A549 (cell line): ENCODE measurements around the gene POLK. TPM values are rescaled to one million over a fixed set of nuclear protein-coding genes. Genes with fewer than 3 reads are reported as not detected.

ENCODE experiments used
- ATAC-seq, 2 experiments: fragments of 200-7000 bp in 1 of 2; fragments of >200 bp in 1 of 2; cut with Nextera tagmentation in 1 of 2; cut with Tn5 transposase in 1 of 2; 3 replicates each; pipeline versions ENCODE4 v1.8.0 to v1.9.1; 2018 to 2020; ENCODE audit warnings: mild to moderate bottlenecking in 1 of 2, moderate library complexity in 1 of 2
- CTCF ChIA-PET: fragments of 300-600 bp; sonication (Branson Sonifier 250); formaldehyde crosslinking; extraction: SDS; loops from one replicate; lab custom pipeline; 2021; ENCODE audit warnings: antibody characterized with exemption, inconsistent platforms; lab: Yijun Ruan, JAX
- POLR2A ChIA-PET: fragments of 350-600 bp; formaldehyde crosslinking; extraction: SDS; loops from one replicate; lab custom pipeline; 2021; ENCODE audit warnings: antibody characterized with exemption, inconsistent platforms; lab: Yijun Ruan, JAX
- DNase-seq, 2 experiments: peaks; one replicate each; pipeline versions ENCODE4 v3.0.0 to v3.0.0-alpha.2; 2011 to 2016; ENCODE audit warnings: low read depth in 1 of 2, low spot score in 1 of 2
- FAIRE-seq: peaks from 2 replicates; lab custom pipeline; 2011; peaks lifted over from hg19 to GRCh38; lab: Jason Lieb, UNC
- H3K27ac ChIP-seq, 2 experiments: fragments of >200 bp; sonication (Bioruptor Twin); formaldehyde crosslinking; 3 replicates each; pipeline ENCODE4 v1.5.1; 2016 to 2017
- H3K4me1 ChIP-seq: fragments of >200 bp; sonication (Bioruptor Twin); formaldehyde crosslinking; 3 replicates; pipeline ENCODE4 v1.6.1; 2016
- H3K4me2 ChIP-seq: fragments of >200 bp; sonication (Bioruptor Twin); formaldehyde crosslinking; 3 replicates; pipeline ENCODE4 v1.6.1; 2016
- H3K4me3 ChIP-seq: fragments of >200 bp; sonication (Bioruptor Twin); formaldehyde crosslinking; 3 replicates; pipeline ENCODE4 v1.5.1; 2016
- H3K9me3 ChIP-seq: fragments of >200 bp; sonication (Bioruptor Twin); formaldehyde crosslinking; 3 replicates; pipeline ENCODE4 v1.6.1; 2016
- BCL3 ChIP-seq: fragments of >200 bp; sonication (Bioruptor Twin); formaldehyde crosslinking; IDR thresholded peaks from 3 replicates; pipeline ENCODE4 v1.6.1; 2016
- CBX2 ChIP-seq: fragments of 200-600 bp; sonication (generic); IDR thresholded peaks from 2 replicates; pipeline ENCODE4 v1.6.1; 2016; ENCODE audit warnings: low read depth, mild to moderate bottlenecking, borderline replicate concordance
- CBX8 ChIP-seq: fragments of 200-600 bp; sonication (generic); IDR thresholded peaks from 2 replicates; pipeline ENCODE4 v1.6.1; 2016
- CEBPB ChIP-seq, 2 experiments: fragments of >200 bp in 1 of 2; sonication (Bioruptor Twin) in 1 of 2; formaldehyde crosslinking in 1 of 2; IDR thresholded peaks; 2 replicates each; pipeline ENCODE4 v1.6.1; 2012 to 2016
- E2F6 ChIP-seq: IDR thresholded peaks from 2 replicates; pipeline ENCODE4 v1.6.1; 2012; ENCODE audit warnings: low read depth, borderline replicate concordance
- EHF ChIP-seq: fragments of 250-450 bp; sonication (Bioruptor Pico); IDR thresholded peaks from 2 replicates; pipeline ENCODE4 v1.5.0; 2020; ENCODE audit warnings: mild to moderate bottlenecking
- EHMT2 ChIP-seq: fragments of 200-600 bp; sonication (generic); IDR thresholded peaks from 2 replicates; pipeline ENCODE4 v1.6.1; 2016; ENCODE audit warnings: antibody characterized with exemption, low read depth, mild to moderate bottlenecking, moderate library complexity
- FOSB ChIP-seq: fragments of 250-450 bp; sonication (Bioruptor Pico); IDR thresholded peaks from 2 replicates; pipeline ENCODE4 v1.5.0; 2020; ENCODE audit warnings: mild to moderate bottlenecking, moderate library complexity
- FOSL2 ChIP-seq, 2 experiments: fragments of 450-650 bp in 1 of 2; fragments of >200 bp in 1 of 2; sonication (Bioruptor Twin) in 1 of 2; formaldehyde crosslinking; IDR thresholded peaks; 2 replicates each; pipeline versions ENCODE4 v1.5.0 to v1.6.1; 2016 to 2020; ENCODE audit warnings: mild to moderate bottlenecking in 1 of 2, moderate library complexity in 1 of 2
- HDAC2 ChIP-seq: fragments of 200-600 bp; sonication (generic); IDR thresholded peaks from 2 replicates; pipeline ENCODE4 v1.6.1; 2016
- JUNB ChIP-seq: fragments of >200 bp; sonication (Bioruptor Twin); formaldehyde crosslinking; IDR thresholded peaks from 2 replicates; pipeline ENCODE4 v1.6.1; 2016
- KDM5A ChIP-seq: fragments of 200-600 bp; sonication (generic); IDR thresholded peaks from 2 replicates; pipeline ENCODE4 v1.6.1; 2016; ENCODE audit warnings: antibody characterized with exemption, mild to moderate bottlenecking
- MAX ChIP-seq: IDR thresholded peaks from 2 replicates; pipeline ENCODE4 v1.6.1; 2012
- NFE2L2 ChIP-seq: fragments of 150-350 bp; conservative IDR thresholded peaks from 2 replicates; pipeline ENCODE4 v1.6.1; 2014; ENCODE audit warnings: low read length
- NR3C1 ChIP-seq: fragments of >200 bp; sonication (Bioruptor Twin); formaldehyde crosslinking; IDR thresholded peaks from 3 replicates; pipeline ENCODE4 v1.6.1; 2017
- PBX3 ChIP-seq: IDR thresholded peaks from 2 replicates; pipeline ENCODE4 v1.6.1; 2012
- PHF8 ChIP-seq: fragments of 200-600 bp; sonication (generic); IDR thresholded peaks from 2 replicates; pipeline ENCODE4 v1.6.1; 2016; ENCODE audit warnings: low read depth, mild to moderate bottlenecking, antibody characterized with exemption, moderate library complexity, borderline replicate concordance
- TP53 ChIP-seq: fragments of 250-450 bp; sonication (Bioruptor Pico); IDR thresholded peaks from 2 replicates; pipeline ENCODE4 v1.5.0; 2021; ENCODE audit warnings: mild to moderate bottlenecking, moderate library complexity
- ZC3H11A ChIP-seq: fragments of 450-650 bp; IDR thresholded peaks from 2 replicates; pipeline ENCODE4 v1.6.1; 2014; ENCODE audit warnings: antibody characterized with exemption, mild to moderate bottlenecking
- ZFP36 ChIP-seq: fragments of 450-650 bp; IDR thresholded peaks from 2 replicates; pipeline ENCODE4 v1.6.1; 2014; ENCODE audit warnings: borderline replicate concordance; ENCODE audit not compliant: partially characterized antibody
- ZNF302 ChIP-seq: fragments of 250-450 bp; sonication (Bioruptor Pico); IDR thresholded peaks from 2 replicates; pipeline ENCODE4 v1.9.0; 2021; ENCODE audit warnings: inconsistent platforms, mild to moderate bottlenecking, moderate library complexity
- WGBS: methylation state at CpG from one replicate; pipeline ENCODE4 v1.1.6; 2017; ENCODE audit errors: missing lambda C conversion rate; 5-methylcytosine and 5-hydroxymethylcytosine counted together
- polyA plus RNA-seq, 4 experiments: library from polyadenylated mRNA; depleted of rRNA in 3 of 4; stranded (reverse); fragments of >200 nt; fragmentation: RNase III in 1 of 4; extraction: RNeasy Plus Mini Kit Qiagen cat#74134 plus additional on column Dnase treatment in 1 of 4; gene quantifications; 2 replicates in 3 of 4; 3 replicates in 1 of 4; pipeline ENCODE4 v1.2.3, GENCODE V29; 2011 to 2017

POLK gene
- polyA plus RNA-seq, 2 of the 4 experiments (the other 2 are of a cell fraction), result 10.9 to 39.8 TPM

DNA sequence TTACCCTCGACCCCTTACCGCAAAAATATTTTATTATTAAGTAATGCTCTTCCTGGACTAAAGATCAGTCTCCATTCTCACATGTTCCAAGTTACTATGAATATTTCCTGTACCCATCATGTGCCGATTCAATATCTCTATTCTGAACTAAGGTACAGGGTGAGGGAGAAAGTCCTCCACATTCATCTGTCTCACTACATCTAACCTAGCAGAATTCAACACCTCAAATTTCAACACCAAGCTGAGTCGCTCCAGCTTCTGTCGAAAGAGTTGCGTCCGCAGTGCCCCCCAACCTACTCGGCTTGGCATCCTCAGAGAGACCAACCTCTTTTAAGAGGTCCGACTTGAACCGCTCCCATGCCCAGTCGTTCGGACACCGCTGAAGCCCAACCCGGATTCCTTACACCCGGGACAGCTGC, 1.3 kb upstream of the POLK start:
- FAIRE-seq (no peak), DNase-seq (no peak)
- peak overlapping the region; percentile 89 for H3K4me2 ChIP-seq

GRCh38 chr5:75510836-75511434, 756 bp upstream of the POLK start:
- Histone ChIP-seq H3K27ac (peak overlapping the region; percentile 91 to 94), H3K4me1 (peaks cover 27% of the 10 kb centered on the region), H3K4me2 (peak overlapping the region; percentile 89), H3K4me3 (peak overlapping the region; percentile 90), H3K9me3 (no peaks in the 10 kb centered on the region)
- ChIA-PET CTCF (interaction anchor here (1.3 to 1.6 kb wide), 2 partner anchors 91 to 274 kb away, joined by 3 to 5 read pairs; partner anchors contain the start of gene ANKRD31), POLR2A (interaction anchor here (0.9 to 1.9 kb wide), 4 partner anchors 57 to 274 kb away, joined by 3 to 9 read pairs (median 5); partner anchors contain the start of genes ANKRD31, HMGCR and POC5)
- ATAC-seq (peak; percentile 62 to 69), FAIRE-seq (no peak), DNase-seq (peak; percentile 31 to 38)
- TF ChIP-seq E2F6 (peak; percentile 77), NFE2L2 (no peak), MAX (peak; percentile 57), PHF8 (no peak; the same call in 1 of the 2 replicates)
- 1% methylated on average over 24 of the region's 54 CpGs for WGBS

More for the DNA sequence above, 1.3 kb upstream of the POLK start:
- peak overlapping the region; percentile 90 for H3K4me3 ChIP-seq
- ChIA-PET POLR2A (interaction anchor here (1.4 to 1.9 kb wide), 3 partner anchors 173 to 207 kb away, joined by 5 to 9 read pairs (median 8); partner anchors contain the start of genes HMGCR and POC5), CTCF (interaction anchor here (1.3 to 1.6 kb wide), 2 partner anchors 92 to 273 kb away, joined by 3 to 5 read pairs; partner anchors contain the start of gene ANKRD31)
- no peaks in the 10 kb centered on the region for H3K9me3 ChIP-seq
- peaks cover 32% of the 10 kb centered on the region for H3K4me1 ChIP-seq
- TF ChIP-seq ZFP36 (no peak), EHMT2 (no peak), CBX8 (no peak), KDM5A (no peak), BCL3 (no peak), CEBPB (IDR thresholded peaks at IDR 0.05) (no peak), FOSB (CRISPR knock-in tag) (no peak), PBX3 (no peak), NR3C1 (no peak), MAX (no peak), EHF (no peak), ZC3H11A (no peak), FOSL2 (IDR thresholded peaks at IDR 0.05) (no peak), FOSL2 (CRISPR knock-in tag; IDR thresholded peaks at IDR 0.05) (no peak), TP53 (CRISPR knock-in tag) (no peak), ZNF302 (CRISPR knock-in tag) (no peak), CBX2 (no peak), HDAC2 (no peak), JUNB (no peak)
- peak overlapping the region; percentile 91 to 94 for H3K27ac ChIP-seq
- WGBS, result 7% methylated on average over 15 of the region's 15 CpGs
- peak; percentile 49 to 57 for ATAC-seq
